HG03097 (cell line): ENCODE data around the gene ELMO1.

Experiments used
- ATAC-seq: cut with Tn5 transposase; IDR thresholded peaks from one replicate; pipeline ENCODE4 v1.9.1; 2021; ENCODE audit not compliant: unreplicated experiment, low FRiP score

The ELMO1 gene

DNA sequence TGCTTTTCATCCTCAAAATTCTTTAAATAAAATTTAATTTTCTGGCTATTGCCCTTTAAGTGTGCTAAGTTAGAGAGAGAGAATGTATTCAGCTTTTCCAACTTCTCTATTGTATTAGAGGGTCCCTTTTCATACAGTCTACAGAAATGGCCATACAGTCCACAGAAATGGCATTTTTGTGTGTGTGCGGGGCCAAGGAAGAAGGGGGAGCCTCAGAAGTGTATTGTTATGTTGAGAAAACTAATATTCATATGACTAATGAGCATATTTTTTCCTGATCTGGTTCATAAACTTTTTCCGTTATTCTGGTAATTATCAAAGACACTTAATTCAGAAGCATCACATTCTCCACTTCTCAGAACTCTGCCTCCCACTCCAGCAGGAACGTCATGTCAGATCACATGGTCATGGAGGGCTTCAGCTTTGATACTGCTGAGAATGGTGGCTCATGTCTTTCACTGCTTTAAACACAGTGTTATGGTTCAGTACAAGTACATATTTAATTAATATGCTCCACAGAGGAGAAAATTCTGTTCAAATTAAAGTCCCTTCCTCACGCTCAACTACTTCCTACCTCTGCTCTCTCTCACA lies 37.1 kb downstream of the ELMO1 start:
- no peak for ATAC-seq

DNA sequence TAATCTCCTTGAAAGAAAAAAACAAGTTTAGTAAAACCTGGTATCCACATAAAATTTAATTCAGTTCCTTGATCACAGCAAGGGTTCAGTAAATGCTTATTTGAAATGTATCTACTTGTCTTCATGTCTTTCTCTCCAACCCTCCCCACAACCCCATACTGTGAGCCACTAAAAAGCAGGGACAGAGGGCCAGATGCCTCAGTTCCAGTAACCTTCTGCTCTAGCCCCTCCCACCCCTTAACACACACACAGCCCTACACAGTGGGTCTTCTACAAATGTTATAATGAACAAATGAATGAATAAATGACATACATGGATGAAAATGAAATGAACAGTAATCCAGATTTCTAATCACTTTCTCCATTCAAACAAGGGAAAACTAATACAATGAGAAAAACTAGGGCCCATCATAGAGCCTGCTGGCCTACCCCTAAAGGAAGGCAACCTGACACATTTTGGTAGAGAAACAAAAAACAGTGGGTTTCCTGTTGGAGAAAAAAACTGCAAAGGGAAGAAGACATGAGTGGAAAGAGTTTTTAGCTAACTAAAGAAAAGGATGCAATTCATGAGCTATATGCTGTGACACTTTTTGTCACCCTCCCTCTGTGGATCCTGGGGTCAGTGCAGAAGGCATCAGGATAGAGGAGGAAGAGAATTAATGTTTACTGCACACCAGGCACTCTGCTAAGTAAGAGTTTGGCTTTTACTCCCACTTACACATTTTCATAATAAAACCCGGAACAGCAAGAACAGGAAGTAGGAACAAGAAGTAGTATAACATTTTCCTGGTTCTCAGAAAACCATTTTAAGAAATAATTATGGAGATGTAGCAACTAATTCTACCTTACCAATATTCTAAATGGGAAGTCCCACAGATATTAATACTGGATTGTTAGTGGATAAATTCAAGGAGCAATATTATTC lies 38.1 kb downstream of the ELMO1 start:
- no peak for ATAC-seq

DNA sequence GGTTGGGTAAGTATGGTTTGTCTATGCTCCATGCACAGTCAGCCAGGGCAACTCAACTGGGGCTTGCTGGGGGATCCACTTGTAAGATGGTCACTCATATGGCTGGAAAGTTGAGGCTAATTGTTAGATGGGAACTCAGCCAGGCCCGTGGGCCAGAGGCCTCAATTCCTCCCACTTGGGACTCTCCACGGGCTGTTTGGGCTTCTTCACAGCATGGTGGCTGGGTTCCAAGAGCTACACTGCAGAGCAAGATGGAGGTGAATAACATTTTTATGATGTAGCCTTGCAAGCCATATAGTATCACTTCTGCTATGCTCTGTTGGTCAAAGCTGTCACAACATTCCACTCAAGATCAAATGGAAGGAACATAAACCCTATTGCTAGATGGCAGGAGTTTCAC lies 39.2 kb downstream of the ELMO1 start:
- no peak for ATAC-seq

DNA sequence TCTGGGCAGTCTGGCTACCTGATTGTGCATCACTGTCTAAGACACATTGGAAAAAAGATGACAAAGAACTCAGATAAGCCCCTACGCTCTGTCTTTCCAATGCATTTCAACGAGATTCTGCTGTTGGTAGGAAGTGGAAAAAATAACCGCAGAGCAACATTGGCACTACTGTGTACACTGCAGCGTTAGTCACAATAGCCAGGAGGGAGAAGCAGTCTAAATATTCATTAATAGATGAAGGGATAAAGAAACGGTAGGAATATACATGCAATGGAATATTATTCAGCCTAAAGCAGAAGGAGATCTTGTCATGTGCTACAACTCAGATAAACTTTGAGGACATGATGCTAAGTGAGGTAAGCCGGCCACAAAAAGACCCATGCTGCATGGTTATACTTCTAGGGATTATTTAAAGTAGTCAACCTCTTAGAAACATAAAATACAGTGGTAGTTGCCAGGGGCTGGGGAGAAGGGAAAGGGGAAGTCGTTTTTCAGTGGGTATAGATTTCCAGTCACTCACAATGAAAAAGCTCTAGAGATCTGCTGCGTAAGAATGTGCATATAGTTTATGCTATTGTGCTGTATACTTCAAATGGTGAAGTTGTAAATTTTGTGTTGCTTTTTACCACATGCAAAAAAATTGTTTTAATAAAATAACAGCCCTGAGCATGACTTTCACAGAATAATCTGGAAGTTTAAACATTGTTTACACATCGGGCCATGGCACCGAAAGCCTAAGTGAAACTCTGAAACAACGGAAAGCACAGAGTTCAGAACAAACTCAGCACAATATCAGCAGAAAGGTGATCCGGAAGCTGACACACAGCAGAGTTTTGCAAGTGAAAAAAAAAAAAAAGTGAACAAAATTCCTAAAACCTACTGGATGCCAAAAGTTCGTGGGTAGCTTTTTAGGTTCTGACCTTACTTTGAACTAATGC lies 40.1 kb downstream of the ELMO1 start:
- no peak for ATAC-seq

DNA sequence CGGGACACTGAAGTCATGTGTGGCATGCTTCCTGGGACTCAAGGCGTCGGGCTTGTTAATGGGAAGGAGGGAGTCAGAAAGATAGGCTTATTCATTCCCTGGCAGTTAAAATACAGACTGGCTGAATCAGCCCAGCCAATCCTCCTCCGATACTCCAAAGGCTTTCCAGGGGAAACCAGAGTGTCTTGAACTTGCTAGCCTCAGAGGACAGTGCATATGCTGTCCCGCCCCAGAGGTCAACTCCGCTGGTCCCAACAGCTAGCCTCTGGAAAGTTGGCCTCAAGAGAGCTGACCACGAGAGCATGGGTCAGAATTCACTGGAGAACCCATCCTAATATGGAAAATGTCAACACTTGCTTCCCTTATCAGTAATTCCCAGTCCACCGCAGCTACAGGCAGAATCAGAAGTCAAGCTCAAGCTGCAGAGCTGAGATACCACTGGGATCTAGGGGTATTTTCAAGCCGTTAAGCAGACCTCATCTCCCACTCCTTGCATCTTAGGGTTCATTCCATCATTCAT lies 43.0 kb downstream of the ELMO1 start:
- no peak for ATAC-seq

DNA sequence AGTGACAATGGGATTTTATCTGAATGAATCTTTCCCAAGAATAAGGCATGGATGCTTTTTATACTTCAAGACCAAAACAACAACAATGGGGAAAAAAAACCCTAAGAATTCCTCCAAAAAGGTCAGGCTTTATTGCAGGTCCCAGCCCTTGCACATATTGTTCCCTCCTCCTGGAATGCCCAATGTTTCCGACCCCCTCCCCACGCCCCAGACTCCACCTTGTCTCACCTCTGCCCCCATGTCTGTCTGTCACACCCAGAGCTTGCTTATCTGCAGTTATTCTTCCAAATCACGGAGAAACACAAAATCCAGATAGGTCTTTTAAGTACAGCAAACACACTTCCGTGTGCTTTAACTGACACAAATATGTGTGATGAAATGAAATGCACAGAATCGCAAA lies 43.5 kb downstream of the ELMO1 start:
- ATAC-seq, result no peak

DNA sequence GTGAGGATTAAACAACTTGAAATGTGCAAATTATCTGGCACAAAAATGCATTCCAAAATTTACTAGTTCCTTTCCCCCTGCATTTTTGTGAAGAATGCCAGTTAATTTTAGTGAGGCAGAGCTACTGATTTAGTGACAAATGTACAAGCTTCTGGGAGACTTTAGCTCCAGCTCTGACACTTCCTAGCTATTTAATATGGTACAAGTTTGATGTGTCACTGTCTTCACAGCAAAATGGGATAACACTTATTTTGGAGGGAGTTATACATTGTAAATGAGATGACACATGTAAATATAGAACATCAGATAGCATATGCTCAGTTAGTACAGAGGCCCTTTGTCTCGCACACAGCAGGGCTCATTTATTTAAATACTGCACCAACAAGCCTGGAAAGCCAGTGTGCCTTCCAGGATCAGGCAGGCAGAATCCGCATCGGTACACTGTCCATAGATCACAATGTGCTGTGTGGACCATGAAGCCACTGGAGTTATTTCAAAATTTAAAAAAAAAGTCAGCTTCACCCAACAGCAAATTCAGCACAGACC lies 48.7 kb downstream of the ELMO1 start:
- ATAC-seq, result no peak

DNA sequence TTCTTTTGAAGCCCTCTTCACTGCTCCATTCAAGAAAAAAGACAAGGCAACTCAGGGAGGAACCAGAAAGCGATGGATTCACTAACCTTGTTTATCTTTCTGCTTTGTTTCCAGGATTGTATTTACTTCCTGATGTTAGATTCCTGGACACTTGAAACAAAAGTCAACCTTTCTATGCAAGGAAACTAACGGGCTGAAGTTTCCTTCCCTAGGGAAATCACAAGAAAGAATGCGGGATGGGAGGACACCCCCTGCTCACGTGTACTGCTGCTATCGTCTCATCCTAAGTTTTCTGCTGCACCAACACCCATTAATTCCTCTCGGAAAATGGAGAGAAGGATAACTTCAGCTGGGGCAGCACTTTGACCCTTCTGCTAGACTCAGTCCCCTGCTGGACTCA lies 50.3 kb downstream of the ELMO1 start:
- no peak for ATAC-seq

DNA sequence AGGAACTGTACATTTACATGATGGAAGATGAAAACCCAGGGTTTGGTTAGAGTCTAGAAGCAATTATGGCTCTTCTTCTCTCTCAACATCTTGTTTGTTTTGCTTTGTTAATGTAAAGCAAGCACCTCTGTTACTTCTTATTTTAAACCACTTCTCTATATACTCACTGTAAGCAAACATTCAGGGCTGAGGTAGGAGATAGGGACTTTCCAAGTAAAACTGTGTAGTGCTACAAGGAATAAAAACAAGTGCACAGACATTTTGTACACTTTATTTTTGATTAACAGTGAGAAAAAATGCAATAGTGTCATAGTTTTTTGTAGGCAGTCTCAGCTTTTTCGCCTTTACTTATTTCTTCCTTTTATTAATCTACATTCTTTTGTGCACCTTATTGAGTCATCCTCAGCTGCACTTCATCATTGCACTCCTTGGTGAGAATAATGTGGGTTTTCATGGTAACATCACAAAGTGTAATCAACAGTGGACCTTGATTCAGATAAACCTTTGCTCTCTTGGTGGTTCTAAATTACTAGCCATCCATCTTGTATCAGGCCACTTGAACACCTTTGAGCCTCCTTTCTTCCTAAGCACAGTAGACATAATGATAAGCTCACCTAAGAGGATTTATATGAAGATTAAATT lies 52.9 kb downstream of the ELMO1 start:
- no peak for ATAC-seq

DNA sequence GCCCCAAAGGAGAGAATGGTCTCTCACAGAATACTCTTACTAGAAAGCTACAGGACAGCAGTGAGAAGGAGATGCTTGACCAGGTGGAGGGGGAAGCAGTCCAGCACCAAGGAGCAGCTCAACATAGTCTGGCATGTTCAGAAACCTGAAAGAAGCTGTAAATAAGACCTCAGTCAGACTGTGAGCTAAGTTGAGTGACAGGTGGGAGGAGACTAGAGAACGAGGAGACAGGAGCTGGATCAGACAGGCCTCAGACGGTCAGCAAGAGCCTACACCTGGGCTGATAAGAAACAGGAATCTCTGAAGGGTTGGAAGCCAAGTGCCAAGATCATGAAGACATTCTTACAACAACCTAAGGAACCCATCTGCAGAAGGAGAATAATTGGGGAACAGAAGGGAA lies 54.5 kb downstream of the ELMO1 start:
- ATAC-seq, result no peak

DNA sequence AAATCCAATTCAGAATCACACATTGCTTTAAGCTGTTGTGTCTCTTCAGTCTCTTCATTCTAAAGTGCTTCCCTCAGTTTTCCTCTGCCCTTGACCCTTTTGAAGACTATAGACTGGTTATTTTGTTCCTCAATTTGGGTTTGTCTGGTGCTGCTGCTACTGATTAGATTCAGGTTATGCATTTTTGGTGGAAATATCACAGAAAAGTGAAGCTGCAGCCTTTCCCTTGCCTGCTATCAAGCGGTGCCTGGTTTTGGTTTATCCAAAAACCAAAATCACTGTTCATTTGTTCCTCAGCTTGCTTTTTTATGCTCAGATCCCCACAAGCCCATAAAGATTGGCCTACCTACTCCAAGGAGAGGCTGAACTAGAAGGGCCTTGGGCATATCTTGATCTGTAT lies 55.2 kb downstream of the ELMO1 start:
- no peak for ATAC-seq

DNA sequence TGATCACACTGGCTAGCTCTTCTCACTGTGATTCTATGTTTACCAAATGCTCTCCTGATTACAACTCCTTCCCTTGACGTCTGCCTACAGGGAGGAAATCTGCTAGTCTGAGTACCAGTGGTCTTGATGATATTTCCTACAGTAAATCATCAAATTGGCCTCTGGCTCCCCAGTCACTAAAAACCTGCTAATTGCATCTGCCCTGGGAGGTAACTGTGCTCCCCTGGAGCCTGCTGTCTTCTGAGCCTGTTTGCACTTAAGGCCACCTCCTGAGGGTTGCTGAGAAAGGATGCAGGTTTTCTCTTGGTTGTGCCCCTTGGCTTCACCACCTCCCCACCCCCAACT lies 56.0 kb downstream of the ELMO1 start:
- ATAC-seq, result no peak

DNA sequence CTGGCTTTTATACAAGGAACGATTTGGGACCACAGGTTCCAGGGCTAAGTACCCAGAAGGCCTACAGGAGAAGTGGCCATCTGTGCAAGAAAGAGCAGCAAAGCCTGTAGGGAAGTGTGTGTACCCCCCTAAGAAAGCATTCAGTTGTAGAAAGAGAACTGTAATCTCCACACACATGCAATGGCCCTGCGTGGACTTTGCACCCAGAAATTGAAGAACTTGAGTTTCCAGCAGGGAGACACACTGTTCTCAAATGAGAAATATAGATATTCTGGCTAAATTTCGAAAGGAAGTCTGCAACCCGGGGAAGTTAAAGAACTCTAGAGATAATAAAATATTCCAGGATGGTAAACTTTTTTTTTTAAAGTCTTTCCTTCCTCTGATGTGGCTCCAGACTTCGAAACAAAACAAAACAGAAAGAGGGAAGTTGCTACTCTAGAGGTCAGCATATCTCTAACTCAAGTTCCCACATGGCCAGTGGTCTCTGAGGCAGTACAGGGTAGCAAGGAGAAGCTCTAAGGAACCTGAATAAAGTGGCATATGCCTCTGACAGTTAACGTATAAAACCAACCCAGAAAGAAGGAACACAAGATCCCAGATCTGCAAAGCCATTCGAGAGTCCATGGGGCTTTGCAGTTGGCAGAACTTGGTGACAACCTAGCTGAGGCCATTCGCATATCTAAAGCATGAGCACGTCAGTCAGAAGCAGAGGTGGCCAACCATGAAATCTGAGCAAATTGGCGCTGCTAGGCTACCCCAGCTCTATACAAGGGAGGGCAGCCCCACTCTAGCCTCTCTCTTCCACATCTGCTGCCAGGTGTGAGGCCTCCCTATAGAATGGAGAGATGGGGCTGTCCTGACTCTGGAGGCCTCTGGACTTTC lies 56.6 kb downstream of the ELMO1 start:
- ATAC-seq, result no peak

DNA sequence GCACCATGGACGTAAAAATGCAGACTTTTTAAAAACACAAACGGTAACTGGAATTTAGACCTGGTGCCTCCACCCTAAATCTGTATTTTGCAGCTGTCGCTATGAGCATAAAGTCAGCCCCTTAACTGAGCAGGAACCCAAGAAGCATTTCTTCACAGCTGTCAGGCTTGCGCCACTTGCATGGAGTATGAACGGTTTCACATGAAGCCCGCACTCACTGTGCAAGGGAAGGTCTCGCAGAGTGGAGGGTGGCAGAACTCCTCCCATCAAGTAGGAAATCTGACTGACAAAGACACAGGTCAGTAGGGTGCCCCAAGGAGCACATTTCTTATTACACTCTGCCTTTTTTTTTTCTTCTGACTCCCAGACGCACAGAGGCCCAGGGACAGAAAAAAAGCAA lies 58.5 kb downstream of the ELMO1 start:
- no peak for ATAC-seq

DNA sequence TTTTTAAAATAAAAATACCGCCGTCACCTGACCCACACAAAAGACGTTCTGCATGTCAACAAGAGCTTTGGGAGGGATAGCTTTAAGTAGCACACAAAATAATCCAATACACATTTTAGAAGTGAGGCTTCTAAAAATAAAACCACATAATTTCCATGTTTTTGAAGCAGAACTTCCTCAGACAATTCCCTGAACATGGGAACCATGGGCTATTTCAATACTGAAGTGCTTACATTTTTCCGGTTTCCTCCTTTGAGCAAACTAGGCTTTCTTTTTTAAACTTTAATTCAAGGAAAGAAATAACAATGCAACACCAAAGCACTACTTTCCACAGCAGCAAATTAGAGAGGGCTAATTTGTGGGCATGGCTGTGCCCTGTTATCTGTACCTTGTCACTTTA lies 59.9 kb downstream of the ELMO1 start:
- ATAC-seq, result no peak

DNA sequence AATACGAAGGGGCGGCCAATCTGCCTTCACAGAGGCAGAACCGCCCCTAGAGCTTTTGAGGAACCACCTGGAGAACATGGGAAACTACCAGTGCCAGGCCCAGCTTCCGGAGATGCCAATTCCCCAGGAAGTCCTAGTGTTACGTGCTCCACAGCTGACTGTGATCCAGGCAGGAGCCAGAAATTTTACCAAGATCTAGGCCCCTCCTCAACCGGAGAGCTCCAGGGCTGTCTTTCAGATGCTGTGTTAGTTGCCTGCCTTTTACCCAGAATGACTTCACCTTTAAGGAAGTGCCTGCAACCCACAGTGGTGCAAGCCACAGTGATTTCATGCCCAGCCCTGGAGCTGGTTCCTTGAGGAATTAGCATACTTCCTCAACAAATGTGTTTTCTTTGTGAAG lies 62.9 kb downstream of the ELMO1 start:
- ATAC-seq, result no peak

DNA sequence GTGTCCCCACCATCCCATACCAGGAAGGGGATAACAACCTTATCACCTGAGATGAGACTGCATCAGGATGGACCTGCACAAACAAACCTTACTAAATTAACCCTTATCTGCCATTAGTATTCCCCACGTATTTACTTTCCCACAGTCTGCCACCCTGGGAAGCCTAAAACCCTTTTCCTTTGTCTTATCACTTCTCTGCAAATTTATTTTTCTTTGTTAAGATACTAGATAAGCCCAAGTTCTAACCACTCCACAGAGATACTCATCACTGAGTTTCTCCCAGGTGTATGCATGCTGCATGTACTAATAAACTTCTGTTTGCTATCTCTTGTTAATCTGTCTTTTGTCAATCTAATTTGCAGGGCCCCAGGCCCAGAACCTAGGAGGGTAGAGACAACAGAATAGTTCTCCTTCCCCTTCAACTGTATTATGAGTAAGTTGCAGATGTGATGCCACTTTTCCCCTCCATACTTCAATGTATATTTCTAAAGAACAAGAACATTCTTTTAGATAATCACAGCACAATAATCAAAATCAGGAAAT lies 66.0 kb downstream of the ELMO1 start:
- no peak for ATAC-seq

DNA sequence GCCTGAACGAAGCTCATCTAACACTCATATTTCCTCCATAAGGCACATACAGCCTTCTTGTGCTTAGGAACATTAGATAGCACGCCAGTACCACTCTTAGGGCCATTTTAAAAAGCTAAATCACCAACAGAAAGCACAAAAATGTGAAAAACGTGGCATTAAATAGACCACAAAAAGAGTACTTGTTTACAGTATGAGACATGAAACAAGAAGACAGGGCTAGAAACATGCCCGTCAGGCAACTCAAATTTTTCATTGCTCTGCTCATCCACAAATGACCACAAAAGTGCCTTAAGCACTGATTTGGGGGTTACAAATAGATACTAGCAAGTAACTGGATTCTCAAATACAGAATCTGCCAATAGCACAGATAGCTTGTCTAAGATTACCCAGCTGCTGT lies 67.8 kb downstream of the ELMO1 start:
- ATAC-seq, result no peak
